Gastroesophageal sphincter (tissue), 3 donors: ENCODE measurements around the gene PRDM16.

ENCODE experiments used
- CTCF ChIP-seq, 4 experiments: fragments of 200-600 bp in 2 of 4; fragments of 450-650 bp in 2 of 4; sonication (generic) in 1 of 4; IDR thresholded peaks; one replicate each; pipeline ENCODE4 v1.5.1; 2017 to 2019; ENCODE audit warnings: antibody characterized with exemption in 4 of 4, mild to moderate bottlenecking in 2 of 4, moderate library complexity in 2 of 4
- EP300 ChIP-seq: sonication (generic); formaldehyde crosslinking; IDR thresholded peaks from one replicate; pipeline ENCODE4 v1.6.1; 2017; ENCODE audit warnings: antibody characterized with exemption, mild to moderate bottlenecking
- POLR2A ChIP-seq, 2 donors: fragments of 450-650 bp; IDR thresholded peaks; one replicate each; pipeline ENCODE4 v1.6.1; 2017; ENCODE audit warnings: antibody characterized with exemption in 2 of 2, mild to moderate bottlenecking in 2 of 2, moderate library complexity in 1 of 2
- POLR2AphosphoS5 ChIP-seq: sonication (generic); formaldehyde crosslinking; IDR thresholded peaks from one replicate; pipeline ENCODE4 v1.6.1; 2017; ENCODE audit warnings: antibody characterized with exemption

GRCh38 chr1:3257788-3258187, 188.8 kb downstream of the PRDM16 start:
- no peak for TF ChIP-seq CTCF (IDR thresholded peaks at IDR 0.05)
- TF ChIP-seq POLR2A (IDR thresholded peaks at IDR 0.05) = no peak
- TF ChIP-seq POLR2AphosphoS5 = no peak
- no peak for TF ChIP-seq EP300
